RKO (cell line): ENCODE measurements around the gene FOSB.
A peak's percentile ranks its signal among the peaks of the same experiment; 100 is the strongest.
"Not testable (repeated sequence)": the region's sequence is repeated elsewhere in the genome, so short reads cannot be mapped to it uniquely, and the experiment has no call there.

Experiments used
- DNase-seq: peaks from one replicate; pipeline ENCODE4 v3.0.0-alpha.2; 2016; ENCODE audit warnings: low spot score

Gene FOSB

GRCh38 chr19:45506246-45506988 lies 38.6 kb downstream of the FOSB start:
- peak; percentile 94 for DNase-seq

- peak; percentile 93 for DNase-seq
Measured at GRCh38 chr19:45506989-45507871, 39.4 kb downstream of the FOSB start, which contains the start of gene VASP. TSS of gene VASP (plus strand) at chr19:45507479. CDS start at chr19:45507772, 293 bp downstream.

- peak; percentile 54 for DNase-seq
Measured at GRCh38 chr19:45507872-45508416, 40.1 kb downstream of the FOSB start.

- DNase-seq: peak; percentile 58
Measured at GRCh38 chr19:45508417-45508860, 40.6 kb downstream of the FOSB start.

GRCh38 chr19:45508861-45509691 lies 41.3 kb downstream of the FOSB start:
- peak; percentile 83 for DNase-seq

- no peak for DNase-seq
Measured at GRCh38 chr19:45509692-45510015, 41.9 kb downstream of the FOSB start.

GRCh38 chr19:45510352-45510751 lies 42.6 kb downstream of the FOSB start:
- not testable (repeated sequence) for DNase-seq

GRCh38 chr19:45511074-45511473 lies 43.3 kb downstream of the FOSB start:
- no peak for DNase-seq

GRCh38 chr19:45512881-45513483 lies 45.2 kb downstream of the FOSB start:
- no peak for DNase-seq

GRCh38 chr19:45514376-45515051 lies 46.7 kb downstream of the FOSB start:
- no peak for DNase-seq

- DNase-seq: no peak
Measured at GRCh38 chr19:45515081-45515624, 47.4 kb downstream of the FOSB start.

GRCh38 chr19:45515807-45516401 lies 48.1 kb downstream of the FOSB start:
- DNase-seq: no peak

- DNase-seq: no peak
Measured at GRCh38 chr19:45517238-45517637, 49.4 kb downstream of the FOSB start.

- no peak for DNase-seq
Measured at GRCh38 chr19:45517641-45518468, 50.1 kb downstream of the FOSB start.

GRCh38 chr19:45518469-45518826 lies 50.7 kb downstream of the FOSB start:
- no peak for DNase-seq

GRCh38 chr19:45522010-45522941 lies 54.5 kb downstream of the FOSB start:
- no peak for DNase-seq

- DNase-seq: peak; percentile 88
Measured at GRCh38 chr19:45523642-45524256, 56.0 kb downstream of the FOSB start.
